Brain microvascular endothelial cell (primary cell): ENCODE data around the gene TMTC4.

Source experiments
- DNase-seq: peaks from one replicate; pipeline ENCODE4 v3.0.0-alpha.2; 2020
- H3K27ac ChIP-seq: fragments of 250-450 bp; sonication (Bioruptor Pico); 2 replicates; pipeline ENCODE4 v1.5.1; 2020; ENCODE audit warnings: mild to moderate bottlenecking, moderate library complexity
- H3K27me3 ChIP-seq: fragments of 250-450 bp; sonication (Bioruptor Pico); replicated peaks from 2 replicates; pipeline ENCODE4 v1.5.1; 2020; ENCODE audit warnings: mild to moderate bottlenecking
- H3K36me3 ChIP-seq: fragments of 250-450 bp; sonication (Bioruptor Pico); replicated peaks from 2 replicates; pipeline ENCODE4 v1.5.1; 2020; ENCODE audit warnings: mild to moderate bottlenecking
- H3K4me3 ChIP-seq: 2 replicates; pipeline ENCODE4 v1.5.1; 2011; ENCODE audit warnings: low read depth, mild to moderate bottlenecking, control low read depth, low read length, moderate library complexity
- CTCF ChIP-seq: IDR thresholded peaks from 2 replicates; pipeline ENCODE4 v1.5.1; 2011; ENCODE audit warnings: low read depth, mild to moderate bottlenecking, moderate library complexity, low read length, control low read depth, inconsistent platforms; ENCODE audit errors: missing control alignments
- in situ Hi-C: cut with HindIII; loops from 2 replicates; pipeline ENCODE4 v1.10.0; 2017; ENCODE audit warnings: low sequenced_read_pairs, low pct_ligation_motif_present

Gene TMTC4

GRCh38 chr13:100668408-100668807 lies 6.2 kb downstream of the TMTC4 start:
- H3K4me3 ChIP-seq: no peak overlapping the region
- H3K27me3 ChIP-seq: no peaks in the 10 kb centered on the region
- H3K36me3 ChIP-seq: no peaks in the 10 kb centered on the region
- in situ Hi-C loops: no loop called here
- DNase-seq: no peak
- H3K27ac ChIP-seq: no peak overlapping the region
- TF ChIP-seq CTCF: no peak

- H3K36me3 ChIP-seq: no peaks in the 10 kb centered on the region
These were observed 6.7 kb downstream of the TMTC4 start for GRCh38 chr13:100667894-100668293.

GRCh38 chr13:100666124-100666523 lies 8.5 kb downstream of the TMTC4 start:
- in situ Hi-C loops: no loop called here
- Histone ChIP-seq H3K36me3 (no peaks in the 10 kb centered on the region), H3K27me3 (no peaks in the 10 kb centered on the region), H3K4me3 (no peak overlapping the region), H3K27ac (no peak overlapping the region)
- no peak for TF ChIP-seq CTCF
- no peak for DNase-seq

More at GRCh38 chr13:100667894-100668293, 6.7 kb downstream of the TMTC4 start:
- in situ Hi-C loops: no loop called here
- Histone ChIP-seq H3K27ac (no peak overlapping the region), H3K27me3 (no peaks in the 10 kb centered on the region), H3K4me3 (no peak overlapping the region)
- DNase-seq: no peak
- no peak for TF ChIP-seq CTCF

GRCh38 chr13:100665403-100665802 lies 9.2 kb downstream of the TMTC4 start:
- TF ChIP-seq CTCF: no peak
- Histone ChIP-seq H3K4me3 (no peak overlapping the region), H3K27me3 (no peaks in the 10 kb centered on the region), H3K36me3 (no peaks in the 10 kb centered on the region), H3K27ac (no peak overlapping the region)
- in situ Hi-C loops: no loop called here
- DNase-seq: no peak

GRCh38 chr13:100664171-100664900 lies 10.3 kb downstream of the TMTC4 start:
- no peak for TF ChIP-seq CTCF

GRCh38 chr13:100662468-100663211 lies 12.0 kb downstream of the TMTC4 start:
- H3K27me3 ChIP-seq: no peaks in the 10 kb centered on the region
- in situ Hi-C loops: no loop called here
- no peak for DNase-seq
- H3K27ac ChIP-seq: no peak overlapping the region
- H3K4me3 ChIP-seq: no peak overlapping the region
- no peaks in the 10 kb centered on the region for H3K36me3 ChIP-seq
- TF ChIP-seq CTCF: no peak

More at GRCh38 chr13:100664171-100664900, 10.3 kb downstream of the TMTC4 start:
- Histone ChIP-seq H3K36me3 (no peaks in the 10 kb centered on the region), H3K27ac (no peak overlapping the region), H3K27me3 (no peaks in the 10 kb centered on the region), H3K4me3 (no peak overlapping the region)
- in situ Hi-C loops: no loop called here
- no peak for DNase-seq
